IMR-90 (cell line): Measurements from ENCODE around the gene SLC40A1. TPM values are rescaled to one million over a fixed set of nuclear protein-coding genes. Genes with fewer than 3 reads are reported as not detected.

Experiments
- ATAC-seq: fragments of 200-7000 bp; cut with Tn5 transposase; 2 replicates; pipeline ENCODE4 v1.9.1; 2020; ENCODE audit warnings: low read depth, mild to moderate bottlenecking, moderate library complexity
- BruUV-seq: library from RNA; stranded (reverse); fragments of 400-500 nt; replicated peaks from 2 replicates; lab custom pipeline; 2021; lab: Mats Ljungman, UMichigan
- CTCF ChIA-PET: fragments of 300-600 bp; formaldehyde crosslinking; extraction: SDS; loops from one replicate; lab custom pipeline; 2021; ENCODE audit warnings: antibody characterized with exemption; lab: Yijun Ruan, JAX
- POLR2A ChIA-PET: fragments of 300-600 bp; sonication (Branson Sonifier 250); formaldehyde crosslinking; loops from one replicate; lab custom pipeline; 2022; ENCODE audit warnings: antibody characterized with exemption; ENCODE audit not compliant: unreplicated experiment; lab: Charles Lee
- DNase-seq: peaks from one replicate; pipeline ENCODE4 v3.0.0; 2013
- H2AFZ ChIP-seq: replicated peaks from 2 replicates; pipeline ENCODE3; 2013; ENCODE audit warnings: low read length, mild to moderate bottlenecking; ENCODE audit not compliant: poor library complexity
- H2AK5ac ChIP-seq: 2 replicates; pipeline ENCODE4 v1.6.1; 2013; ENCODE audit warnings: low read depth, low read length, inconsistent platforms
- H2AK9ac ChIP-seq: replicated peaks from 2 replicates; pipeline ENCODE3; 2013; ENCODE audit warnings: mild to moderate bottlenecking, low read depth, low read length, moderate library complexity; ENCODE audit not compliant: poor library complexity
- H2BK120ac ChIP-seq: 2 replicates; pipeline ENCODE4 v1.6.1; 2013; ENCODE audit warnings: low read depth, low read length, inconsistent platforms
- H2BK15ac ChIP-seq: 3 replicates; pipeline ENCODE4 v1.6.1; 2013; ENCODE audit warnings: low read depth, low read length, inconsistent platforms
- H2BK20ac ChIP-seq: 2 replicates; pipeline ENCODE4 v1.6.1; 2013; ENCODE audit warnings: low read depth, mild to moderate bottlenecking, inconsistent platforms, low read length, moderate library complexity
- H2BK5ac ChIP-seq: 2 replicates; pipeline ENCODE4 v1.6.1; 2013; ENCODE audit warnings: mild to moderate bottlenecking, low read depth, low read length, inconsistent platforms; ENCODE audit not compliant: poor library complexity, severe bottlenecking
- H3K14ac ChIP-seq: replicated peaks from 2 replicates; pipeline ENCODE4 v1.6.1; 2013; ENCODE audit warnings: low read depth, low read length, inconsistent platforms
- H3K18ac ChIP-seq: 2 replicates; pipeline ENCODE4 v1.6.1; 2013; ENCODE audit warnings: low read depth, low read length, control low read depth
- H3K23ac ChIP-seq: 2 replicates; pipeline ENCODE4 v1.6.1; 2013; ENCODE audit warnings: low read depth, low read length, inconsistent platforms
- H3K27ac ChIP-seq: 2 replicates; pipeline ENCODE4 v1.5.1; 2013; ENCODE audit warnings: mild to moderate bottlenecking, control low read depth, low read length; ENCODE audit not compliant: insufficient read depth
- H3K27me3 ChIP-seq: 2 replicates; pipeline ENCODE4 v1.6.1; 2013; ENCODE audit warnings: low read length; ENCODE audit not compliant: control insufficient read depth, insufficient read depth
- H3K36me3 ChIP-seq: 2 replicates; pipeline ENCODE4 v1.6.1; 2013; ENCODE audit warnings: low read length, mixed read lengths; ENCODE audit not compliant: control insufficient read depth, insufficient read depth
- H3K4ac ChIP-seq: 2 replicates; pipeline ENCODE4 v1.6.1; 2013; ENCODE audit warnings: low read depth, low read length, inconsistent platforms
- H3K4me1 ChIP-seq: 2 replicates; pipeline ENCODE4 v1.6.1; 2013; ENCODE audit warnings: low read length, mixed read lengths; ENCODE audit not compliant: control insufficient read depth, insufficient read depth
- H3K4me2 ChIP-seq: 2 replicates; pipeline ENCODE4 v1.6.1; 2013; ENCODE audit warnings: low read depth, mild to moderate bottlenecking, control low read depth, low read length, moderate library complexity
- H3K4me3 ChIP-seq: 2 replicates; pipeline ENCODE4 v1.5.1; 2013; ENCODE audit warnings: low read depth, mild to moderate bottlenecking, control low read depth, low read length, moderate library complexity; ENCODE audit not compliant: insufficient read depth
- H3K56ac ChIP-seq: 2 replicates; pipeline ENCODE4 v1.6.1; 2013; ENCODE audit warnings: low read length, inconsistent platforms; ENCODE audit not compliant: insufficient read depth; ENCODE audit errors: extremely low read depth
- H3K79me1 ChIP-seq, 2 experiments: 2 replicates each; pipeline ENCODE4 v1.6.1; 2013; ENCODE audit warnings: low read length in 2 of 2, inconsistent platforms in 1 of 2, low read depth in 1 of 2
- H3K9ac ChIP-seq: 2 replicates; pipeline ENCODE4 v1.6.1; 2013; ENCODE audit warnings: low read depth, low read length, control low read depth
- H3K9me1 ChIP-seq: 2 replicates; pipeline ENCODE4 v1.6.1; 2013; ENCODE audit warnings: low read length, inconsistent platforms; ENCODE audit not compliant: insufficient read depth
- H3K9me3 ChIP-seq: 2 replicates; pipeline ENCODE4 v1.6.1; 2013; ENCODE audit warnings: low read length; ENCODE audit not compliant: control insufficient read depth, insufficient read depth
- H4K20me1 ChIP-seq: 2 replicates; pipeline ENCODE4 v1.6.1; 2013; ENCODE audit warnings: low read length, inconsistent platforms; ENCODE audit not compliant: insufficient read depth
- H4K5ac ChIP-seq: 2 replicates; pipeline ENCODE4 v1.6.1; 2013; ENCODE audit warnings: mild to moderate bottlenecking, low read depth, low read length, control low read depth
- H4K8ac ChIP-seq, 2 experiments: 2 replicates each; pipeline ENCODE4 v1.6.1; 2013; ENCODE audit warnings: low read depth in 2 of 2, low read length in 2 of 2, control low read depth in 1 of 2, inconsistent platforms in 1 of 2
- H4K91ac ChIP-seq: 2 replicates; pipeline ENCODE4 v1.6.1; 2013; ENCODE audit warnings: low read depth, low read length, inconsistent platforms; ENCODE audit not compliant: insufficient read depth
- CHD1 ChIP-seq: IDR thresholded peaks from 2 replicates; pipeline ENCODE4 v1.6.1; 2012; ENCODE audit warnings: low read depth, low read length, improper control_type of control experiment
- CTCF ChIP-seq: conservative IDR thresholded peaks from 2 replicates; pipeline ENCODE4 v1.5.1; 2012; ENCODE audit warnings: mild to moderate bottlenecking, low read depth, low read length, improper control_type of control experiment
- MAFK ChIP-seq: IDR thresholded peaks from 2 replicates; pipeline ENCODE4 v1.6.1; 2012; ENCODE audit warnings: low read depth, low read length, improper control_type of control experiment
- NFE2L2 ChIP-seq: fragments of 150-350 bp; IDR thresholded peaks from 2 replicates; pipeline ENCODE4 v1.6.1; 2016; ENCODE audit warnings: low read depth, mild to moderate bottlenecking, low read length
- POLR2A ChIP-seq: IDR thresholded peaks from 2 replicates; pipeline ENCODE4 v1.6.1; 2012; ENCODE audit warnings: mild to moderate bottlenecking, low read depth, low read length
- dilution Hi-C: fragments of 300-500 bp; cut with HindIII; formaldehyde crosslinking; loops from one replicate; pipeline ENCODE4 v1.14.3; 2018; ENCODE audit warnings: low sequenced_read_pairs; ENCODE audit not compliant: unreplicated experiment
- in situ Hi-C: fragments of 300-500 bp; cut with MboI; formaldehyde crosslinking; loops from 3 replicates; pipeline ENCODE4 v1.14.3; 2019; ENCODE audit warnings: low sequenced_read_pairs, inconsistent platforms, mixed read lengths
- intact Hi-C: fragments of 100-400 bp; cut with micrococcal nuclease; formaldehyde crosslinking; loops from 2 replicates; pipeline ENCODE4 v1.10.0; 2022
- polyA plus RNA-seq, 3 experiments: library from polyadenylated mRNA; depleted of rRNA; stranded (reverse); fragments of >200 nt; gene quantifications; 2 replicates each; pipeline ENCODE4 v1.2.3, GENCODE V29; 2012; ENCODE audit warnings: low replicate concordance in 1 of 3
- total RNA-seq: library from RNA; depleted of rRNA; stranded (reverse); fragments of >200 nt; gene quantifications from 2 replicates; pipeline ENCODE4 v1.2.3, GENCODE V29; 2012

SLC40A1 gene
- total and polyA plus RNA-seq, 2 of the 4 experiments (the other 2 are of a cell fraction) = 1.5 to 5.0 TPM

- CTCF ChIA-PET = no interaction called here
- H2AK5ac ChIP-seq = no peak overlapping the region
- H4K8ac ChIP-seq = no peak overlapping the region
- no peak overlapping the region for H3K18ac ChIP-seq
- H2BK15ac ChIP-seq = no peak overlapping the region
- TF ChIP-seq NFE2L2 (no peak), CTCF (no peak), MAFK (no peak), CHD1 (no peak), POLR2A (no peak)
- BruUV-seq = no TSS peak
- no peak overlapping the region for H4K5ac ChIP-seq
- H2AK9ac ChIP-seq = no peak overlapping the region
- H3K27me3 ChIP-seq = no peaks in the 10 kb centered on the region
- dilution Hi-C loops (no loop called here), intact Hi-C loops (no loop called here), in situ Hi-C loops (no loop called here)
- no peak overlapping the region for H3K4me2 ChIP-seq
- POLR2A ChIA-PET = interaction anchor here (1.1 kb wide), 1 partner anchor 9 kb away, joined by 3 read pairs; no protein-coding TSS in a partner anchor
- H3K79me1 ChIP-seq = no peaks in the 10 kb centered on the region
- no peak overlapping the region for H2AFZ ChIP-seq
- no peak overlapping the region for H3K4ac ChIP-seq
- H3K9ac ChIP-seq = no peak overlapping the region
- ATAC-seq (no peak), DNase-seq (no peak)
- no peak overlapping the region for H4K91ac ChIP-seq
- H2BK5ac ChIP-seq = no peak overlapping the region
- H3K9me1 ChIP-seq = no peaks in the 10 kb centered on the region
- H3K36me3 ChIP-seq = no peaks in the 10 kb centered on the region
- H3K4me1 ChIP-seq = no peaks in the 10 kb centered on the region
- H2BK120ac ChIP-seq = no peak overlapping the region
- H3K4me3 ChIP-seq = no peak overlapping the region
- H3K23ac ChIP-seq = no peak overlapping the region
- H2BK20ac ChIP-seq = no peak overlapping the region
- no peak overlapping the region for H3K27ac ChIP-seq
- H3K9me3 ChIP-seq = no peaks in the 10 kb centered on the region
- H3K56ac ChIP-seq = no peak overlapping the region
- no peak overlapping the region for H3K14ac ChIP-seq
- H4K20me1 ChIP-seq = no peaks in the 10 kb centered on the region
Observed at GRCh38 chr2:189621781-189622180, 41.2 kb upstream of the SLC40A1 start.
